Vagina (tissue), 2 donors: ENCODE data around the gene CMSS1. TPM values are rescaled to one million over a fixed set of nuclear protein-coding genes. Genes with fewer than 3 reads are reported as not detected.

Source experiments
- DNase-seq, 2 donors: peaks; one replicate each; pipeline ENCODE4 v3.0.0-alpha.2; 2017; ENCODE audit errors: extremely low spot score in 2 of 2
- H3K27ac ChIP-seq: fragments of 200-600 bp; sonication (generic); one replicate; pipeline ENCODE4 v1.5.1; 2019
- H3K27me3 ChIP-seq: fragments of 200-600 bp; sonication (generic); one replicate; pipeline ENCODE4 v1.5.1; 2019
- H3K36me3 ChIP-seq, 2 donors: fragments of 200-600 bp; sonication (generic); one replicate each; pipeline ENCODE4 v1.5.1; 2017 to 2019
- H3K4me1 ChIP-seq: fragments of 200-600 bp; sonication (generic); one replicate; pipeline ENCODE4 v1.5.1; 2019
- H3K4me3 ChIP-seq, 2 donors: fragments of 200-600 bp; sonication (generic); 1 replicate in 1 of 2; 2 replicates in 1 of 2; pipeline ENCODE4 v1.5.1; 2016 to 2019
- H3K9me3 ChIP-seq: fragments of 200-600 bp; sonication (generic); one replicate; pipeline ENCODE4 v1.5.1; 2019
- POLR2A ChIP-seq, 2 donors: fragments of 450-650 bp; IDR thresholded peaks; one replicate each; pipeline ENCODE4 v1.6.1; 2017; ENCODE audit warnings: antibody characterized with exemption in 2 of 2, mild to moderate bottlenecking in 2 of 2, moderate library complexity in 2 of 2
- POLR2AphosphoS5 ChIP-seq, 2 donors: sonication (generic); formaldehyde crosslinking; IDR thresholded peaks; one replicate each; pipeline ENCODE4 v1.9.0; 2017; ENCODE audit warnings: antibody characterized with exemption in 2 of 2, mild to moderate bottlenecking in 2 of 2, low read depth in 1 of 2; ENCODE audit not compliant: insufficient read depth in 1 of 2
- intact Hi-C: fragments of 100-400 bp; cut with DNase I; formaldehyde crosslinking; loops from one replicate; pipeline ENCODE4 v1.15.1; 2023
- total RNA-seq: library from RNA; depleted of rRNA; stranded (reverse); fragments of >200 nt; gene quantifications from one replicate; pipeline ENCODE4 v1.2.3, GENCODE V29; 2016
- TF ChIP-seq, protein P1 (sequence below), 3 experiments: fragments of 450-650 bp in 2 of 3; fragments of 200-600 bp in 1 of 3; sonication (generic) in 1 of 3; IDR thresholded peaks; one replicate each; pipeline ENCODE4 v1.5.1; 2017 to 2019; ENCODE audit warnings: antibody characterized with exemption in 3 of 3, mild to moderate bottlenecking in 2 of 3, moderate library complexity in 2 of 3

The CMSS1 gene
- total RNA-seq, 1 donor from 2014 or later, result 21.4 TPM

DNA sequence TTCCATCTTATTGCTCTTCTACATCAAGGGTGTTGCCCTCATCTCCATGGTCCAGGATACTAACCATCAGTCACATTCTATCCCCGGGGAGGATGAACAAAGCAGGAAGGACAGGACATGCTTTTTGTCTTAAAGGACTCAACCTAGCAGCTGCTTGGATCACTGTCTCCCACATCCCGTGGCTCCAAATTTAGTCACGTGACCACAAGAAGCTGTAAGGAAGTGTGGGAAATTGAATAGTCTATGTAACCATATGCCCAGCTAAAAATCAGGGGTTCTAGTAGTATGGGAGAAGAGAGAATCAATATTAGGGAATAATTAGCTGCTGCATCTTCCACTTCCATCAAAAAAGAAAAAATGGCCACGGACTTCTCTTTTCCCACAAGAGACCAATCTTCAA, 18.2 kb upstream of the CMSS1 start:
- DNase-seq, result no peak
- no peaks in the 10 kb centered on the region for H3K9me3 ChIP-seq
- H3K27ac ChIP-seq, result no peak overlapping the region
- intact Hi-C loops, result loop anchor here (5.0 kb wide), 1 partner anchor 767 kb away; no protein-coding TSS in a partner anchor
- H3K4me1 ChIP-seq, result no peaks in the 10 kb centered on the region
- no peak overlapping the region for H3K4me3 ChIP-seq
- TF ChIP-seq, protein P1, sequence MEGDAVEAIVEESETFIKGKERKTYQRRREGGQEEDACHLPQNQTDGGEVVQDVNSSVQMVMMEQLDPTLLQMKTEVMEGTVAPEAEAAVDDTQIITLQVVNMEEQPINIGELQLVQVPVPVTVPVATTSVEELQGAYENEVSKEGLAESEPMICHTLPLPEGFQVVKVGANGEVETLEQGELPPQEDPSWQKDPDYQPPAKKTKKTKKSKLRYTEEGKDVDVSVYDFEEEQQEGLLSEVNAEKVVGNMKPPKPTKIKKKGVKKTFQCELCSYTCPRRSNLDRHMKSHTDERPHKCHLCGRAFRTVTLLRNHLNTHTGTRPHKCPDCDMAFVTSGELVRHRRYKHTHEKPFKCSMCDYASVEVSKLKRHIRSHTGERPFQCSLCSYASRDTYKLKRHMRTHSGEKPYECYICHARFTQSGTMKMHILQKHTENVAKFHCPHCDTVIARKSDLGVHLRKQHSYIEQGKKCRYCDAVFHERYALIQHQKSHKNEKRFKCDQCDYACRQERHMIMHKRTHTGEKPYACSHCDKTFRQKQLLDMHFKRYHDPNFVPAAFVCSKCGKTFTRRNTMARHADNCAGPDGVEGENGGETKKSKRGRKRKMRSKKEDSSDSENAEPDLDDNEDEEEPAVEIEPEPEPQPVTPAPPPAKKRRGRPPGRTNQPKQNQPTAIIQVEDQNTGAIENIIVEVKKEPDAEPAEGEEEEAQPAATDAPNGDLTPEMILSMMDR (IDR thresholded peaks at IDR 0.05), result no peak
- TF ChIP-seq POLR2A (IDR thresholded peaks at IDR 0.05), result no peak
- no peaks in the 10 kb centered on the region for H3K36me3 ChIP-seq
- H3K27me3 ChIP-seq, result no peaks in the 10 kb centered on the region

DNA sequence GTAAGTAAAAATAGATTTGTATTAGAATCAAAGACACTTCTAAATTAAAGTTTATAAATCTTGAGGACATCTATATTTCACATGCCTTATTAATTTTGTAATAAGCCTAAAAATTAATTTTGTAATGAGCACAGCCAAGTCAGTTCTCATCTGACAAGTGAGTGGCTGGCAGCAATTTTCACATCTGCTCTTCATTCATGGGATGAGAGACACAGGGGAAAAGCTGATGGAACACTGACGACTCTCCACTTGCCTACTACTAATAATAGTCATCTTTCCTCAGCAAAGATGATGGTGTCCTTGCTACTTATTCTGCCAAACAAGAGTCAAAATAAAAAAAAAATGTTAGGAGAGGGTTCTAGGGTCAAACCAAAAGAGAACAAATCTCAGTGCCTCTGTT, 14.4 kb upstream of the CMSS1 start:
- H3K4me3 ChIP-seq, result no peak overlapping the region
- no peak for TF ChIP-seq POLR2A (IDR thresholded peaks at IDR 0.05)
- TF ChIP-seq, protein P1 (IDR thresholded peaks at IDR 0.05), result no peak
- TF ChIP-seq POLR2AphosphoS5 (IDR thresholded peaks at IDR 0.05; ENCODE audit: insufficient read depth in 1 of 2, low read depth in 1 of 2), result no peak
- no peaks in the 10 kb centered on the region for H3K4me1 ChIP-seq
- H3K27ac ChIP-seq, result no peak overlapping the region
- DNase-seq, result no peak
- no peaks in the 10 kb centered on the region for H3K27me3 ChIP-seq
- intact Hi-C loops, result no loop called here
- no peaks in the 10 kb centered on the region for H3K36me3 ChIP-seq
- no peaks in the 10 kb centered on the region for H3K9me3 ChIP-seq

DNA sequence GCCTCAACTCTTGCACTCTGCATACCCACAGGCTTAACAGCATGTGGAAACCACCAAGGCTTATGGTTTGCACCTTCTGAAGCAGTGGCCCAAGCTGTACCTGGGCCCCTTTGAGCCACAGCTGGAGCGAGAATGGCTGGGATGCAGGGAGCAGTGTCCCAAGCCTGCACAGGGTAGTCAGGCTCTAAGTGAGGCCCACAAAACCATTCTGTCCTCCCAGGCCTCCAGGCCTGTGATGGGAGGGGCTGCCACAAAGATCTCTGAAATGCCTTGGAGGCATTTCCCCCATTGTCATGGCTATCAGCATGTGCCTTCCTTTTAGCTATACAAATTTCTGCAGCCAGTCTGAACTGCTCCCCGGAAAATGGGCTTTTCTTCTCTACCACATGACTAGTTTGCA, 12.5 kb upstream of the CMSS1 start:
- Histone ChIP-seq H3K36me3 (no peaks in the 10 kb centered on the region), H3K4me1 (no peaks in the 10 kb centered on the region), H3K4me3 (no peak overlapping the region), H3K9me3 (no peaks in the 10 kb centered on the region), H3K27ac (no peak overlapping the region), H3K27me3 (no peaks in the 10 kb centered on the region)
- TF ChIP-seq, protein P1 (IDR thresholded peaks at IDR 0.05), result no peak
- TF ChIP-seq POLR2A (IDR thresholded peaks at IDR 0.05) (no peak), POLR2AphosphoS5 (IDR thresholded peaks at IDR 0.05; ENCODE audit: insufficient read depth in 1 of 2, low read depth in 1 of 2) (no peak)
- no peak for DNase-seq
- intact Hi-C loops, result no loop called here

DNA sequence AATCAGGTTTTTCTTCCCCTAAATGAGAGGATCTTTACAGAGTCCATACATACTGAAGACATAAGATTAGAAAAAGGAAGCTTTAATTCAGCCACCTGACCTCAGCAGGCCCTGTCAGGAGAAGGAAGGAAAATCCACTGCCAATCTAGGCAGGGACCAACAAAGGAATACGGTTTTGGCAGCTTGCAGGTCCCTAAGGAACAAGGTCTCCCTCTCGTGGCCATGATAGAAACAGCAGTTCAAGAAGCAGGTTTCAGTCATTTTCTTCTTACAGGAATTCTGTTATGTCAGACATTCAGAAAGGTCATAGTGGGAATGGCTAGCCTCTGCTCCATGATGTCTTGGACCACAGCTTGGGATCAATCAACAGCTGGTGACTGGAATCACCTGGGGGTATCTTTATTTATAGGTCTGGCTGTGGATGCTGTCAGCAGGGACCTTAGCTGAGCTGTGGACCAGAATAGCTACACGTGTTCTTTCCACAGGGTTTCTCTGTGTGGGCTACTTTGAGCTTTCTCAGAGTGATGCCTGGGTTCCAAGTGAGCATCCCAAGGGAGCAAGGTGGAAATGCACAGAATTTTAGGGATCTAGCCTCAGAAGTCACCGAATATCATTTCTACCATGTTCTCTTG, 9.4 kb upstream of the CMSS1 start:
- no peaks in the 10 kb centered on the region for H3K9me3 ChIP-seq
- H3K4me3 ChIP-seq, result no peak overlapping the region
- H3K36me3 ChIP-seq, result no peaks in the 10 kb centered on the region
- no peak for DNase-seq
- H3K27ac ChIP-seq, result no peak overlapping the region
- TF ChIP-seq, protein P1 (IDR thresholded peaks at IDR 0.05), result peak in 2 of 3 experiments; percentile 46 to 66
- TF ChIP-seq POLR2AphosphoS5 (IDR thresholded peaks at IDR 0.05; ENCODE audit: insufficient read depth in 1 of 2, low read depth in 1 of 2), result no peak
- no peaks in the 10 kb centered on the region for H3K27me3 ChIP-seq
- intact Hi-C loops, result no loop called here
- H3K4me1 ChIP-seq, result no peaks in the 10 kb centered on the region

DNA sequence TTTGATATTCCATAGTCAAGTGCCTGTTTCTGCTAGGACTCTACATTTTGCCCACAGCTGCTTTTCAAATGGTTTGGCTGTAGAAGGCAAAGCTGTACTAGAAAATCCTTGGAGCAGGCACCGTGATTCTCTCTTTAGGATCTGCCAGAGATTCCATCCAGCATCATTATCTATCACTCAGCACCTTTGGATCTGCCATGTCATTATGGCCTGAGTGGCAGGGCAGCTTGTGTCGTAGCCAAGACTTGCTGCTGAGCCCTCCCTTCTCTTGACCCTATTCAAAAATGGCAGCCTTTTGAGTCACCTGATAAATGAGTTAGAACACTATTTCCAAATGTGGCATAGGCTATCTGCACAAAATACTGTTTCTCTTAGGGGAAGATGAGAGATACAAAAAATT, 8.1 kb upstream of the CMSS1 start:
- H3K9me3 ChIP-seq, result no peaks in the 10 kb centered on the region
- no peak overlapping the region for H3K27ac ChIP-seq
- no peaks in the 10 kb centered on the region for H3K36me3 ChIP-seq
- TF ChIP-seq, protein P1 (IDR thresholded peaks at IDR 0.05), result no peak
- no peak for TF ChIP-seq POLR2AphosphoS5 (IDR thresholded peaks at IDR 0.05; ENCODE audit: insufficient read depth in 1 of 2, low read depth in 1 of 2)
- TF ChIP-seq POLR2A (IDR thresholded peaks at IDR 0.05), result no peak
- no peaks in the 10 kb centered on the region for H3K4me1 ChIP-seq
- no peak overlapping the region for H3K4me3 ChIP-seq
- DNase-seq, result no peak
- H3K27me3 ChIP-seq, result no peaks in the 10 kb centered on the region
- intact Hi-C loops, result no loop called here
